Aorta (tissue), 5 donors: ENCODE results near the gene CAPN7. TPM values are rescaled to one million over a fixed set of nuclear protein-coding genes. Genes with fewer than 3 reads are reported as not detected.
"Not testable (repeated sequence)": the region's sequence is repeated elsewhere in the genome, so short reads cannot be mapped to it uniquely, and the experiment has no call there.

Experiments
- ATAC-seq: fragments of 200-7000 bp; cut with Tn5 transposase; one replicate; pipeline ENCODE4 v1.9.1; 2022; ENCODE audit warnings: moderate library complexity; ENCODE audit not compliant: low FRiP score
- DNase-seq, 2 donors: peaks; one replicate each; pipeline ENCODE4 v3.0.0-alpha.2; 2020
- H3K27ac ChIP-seq, 2 donors: one replicate each; pipeline ENCODE4 v1.5.1; 2013; ENCODE audit warnings: low read length in 2 of 2, mild to moderate bottlenecking in 2 of 2, moderate library complexity in 2 of 2, control low read depth in 1 of 2, inconsistent platforms in 1 of 2, low read depth in 1 of 2
- H3K27me3 ChIP-seq, 2 donors: one replicate each; pipeline ENCODE4 v1.6.1; 2013; ENCODE audit warnings: control low read depth in 1 of 2, low read length in 1 of 2, mild to moderate bottlenecking in 1 of 2, moderate library complexity in 1 of 2; ENCODE audit not compliant: insufficient read depth in 2 of 2, control insufficient read depth in 1 of 2
- H3K36me3 ChIP-seq, 2 donors: one replicate each; pipeline ENCODE4 v1.6.1; 2013; ENCODE audit warnings: control low read depth in 1 of 2, low read length in 1 of 2, mild to moderate bottlenecking in 1 of 2; ENCODE audit not compliant: insufficient read depth in 2 of 2, control insufficient read depth in 1 of 2
- H3K4me1 ChIP-seq, 2 donors: one replicate each; pipeline ENCODE4 v1.6.1; 2013; ENCODE audit warnings: low read length in 2 of 2, control low read depth in 1 of 2, mild to moderate bottlenecking in 1 of 2, moderate library complexity in 1 of 2; ENCODE audit not compliant: insufficient read depth in 2 of 2, control insufficient read depth in 1 of 2
- H3K4me3 ChIP-seq, 2 donors: one replicate each; pipeline ENCODE4 v1.5.1; 2013; ENCODE audit warnings: low read length in 2 of 2, control low read depth in 1 of 2, mild to moderate bottlenecking in 1 of 2
- H3K9me3 ChIP-seq: one replicate; pipeline ENCODE4 v1.6.1; 2013; ENCODE audit warnings: mild to moderate bottlenecking, low read length; ENCODE audit not compliant: control insufficient read depth
- WGBS, 2 donors: extraction: QIAGEN DNeasy Blood & Tissue Kit; methylation state at CpG; one replicate each; pipeline ENCODE4 v1.1.7; 2013; 5-methylcytosine and 5-hydroxymethylcytosine counted together
- intact Hi-C, 2 donors: fragments of 100-400 bp; cut with DNase I; formaldehyde crosslinking; loops; one replicate each; pipeline versions ENCODE4 v1.14.2 to v1.15.0; 2022
- polyA plus RNA-seq, 2 donors: library from polyadenylated mRNA; stranded (reverse); fragments of 200-250 nt; gene quantifications; one replicate each; pipeline ENCODE4 v1.2.3, GENCODE V29; 2013
- total RNA-seq, 2 donors: library from RNA; stranded (reverse); fragmentation: NEBNext Ultra II Directional; extraction: Animal tissue kit (Norgen Biotek cat#: 25700); gene quantifications; one replicate each; pipeline ENCODE4 v1.2.1, GENCODE V29; 2021
- donor health status: healthy with polysubstance abuse.
- donor health status: Bipolar disorder and iron deficiency.
- donor health status: DM: no; HTN: no; CAD: no.
- donor health status: DM: no; HTN: no; CAD: no.
- donor health status: DM: yes; HTN: yes; CAD: no.

Gene CAPN7
- total and polyA plus RNA-seq, 4 donors: 14.5 to 54.4 (median 36.1) TPM

DNA sequence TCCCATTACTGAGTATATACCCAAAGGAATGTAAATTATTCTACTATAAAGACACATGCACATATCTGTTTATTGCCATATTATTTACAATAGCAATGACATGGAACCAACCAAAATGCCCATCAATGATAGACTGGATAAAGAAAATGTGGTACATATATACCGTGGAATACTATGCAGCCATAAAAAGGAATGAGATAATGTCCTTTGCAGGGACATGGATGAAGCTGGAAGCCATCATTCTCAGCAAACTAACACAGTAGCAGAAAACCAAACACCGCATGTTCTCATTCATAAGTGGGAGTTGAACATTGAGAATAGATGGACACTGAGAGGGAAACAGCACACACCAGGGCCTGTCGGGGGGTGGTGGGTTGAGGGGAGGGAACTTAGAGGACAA is 39.7 kb upstream of the CAPN7 start:
- H3K27ac ChIP-seq, H3K27me3 ChIP-seq, H3K4me1 ChIP-seq, intact Hi-C loops, H3K4me3 ChIP-seq, DNase-seq, H3K9me3 ChIP-seq, H3K36me3 ChIP-seq, ATAC-seq: not testable (repeated sequence)
- WGBS, 2 donors: 91 to 96% methylated on average over 3 of the region's 3 CpGs

- Histone ChIP-seq H3K27ac (no peak overlapping the region), H3K36me3 (no peaks in the 10 kb centered on the region), H3K4me3 (no peak overlapping the region), H3K4me1 (no peaks in the 10 kb centered on the region), H3K27me3 (peaks cover 0 to 4% of the 10 kb centered on the region in 2 donors), H3K9me3 (peaks cover 4% of the 10 kb centered on the region)
- DNase-seq (no peak), ATAC-seq (no peak)
- intact Hi-C loops: no loop called here
- 25 to 40% methylated on average over 3 of the region's 3 CpGs for WGBS, 2 donors
These were observed 35.0 kb upstream of the CAPN7 start for GRCh38 chr3:15171096-15171495.

DNA sequence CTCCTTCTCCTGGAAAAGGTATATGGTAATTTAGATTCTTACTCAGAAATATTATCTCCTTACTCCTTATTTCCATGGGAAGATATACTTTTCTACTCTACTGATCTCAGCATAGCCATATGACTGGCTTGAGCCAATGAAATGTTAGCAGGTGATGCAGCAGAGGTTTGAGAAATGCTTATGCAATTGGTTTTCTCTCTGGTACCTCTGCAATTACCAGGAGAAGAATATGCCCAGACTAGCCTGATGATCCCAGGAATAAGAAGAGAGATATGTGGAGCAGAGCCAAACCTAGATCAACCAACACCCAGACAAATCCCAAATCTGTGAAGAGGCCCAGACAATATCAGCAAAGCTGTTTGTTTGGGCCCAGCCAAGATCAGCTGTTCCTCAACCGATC is 33.2 kb upstream of the CAPN7 start:
- WGBS, 2 donors: 81 to 89% methylated on average over 1 of the region's 1 CpG
- DNase-seq: no peak
- H3K9me3 ChIP-seq: peaks cover 4% of the 10 kb centered on the region
- ATAC-seq: no peak
- no peaks in the 10 kb centered on the region for H3K36me3 ChIP-seq
- peaks cover 0 to 4% of the 10 kb centered on the region in 2 donors for H3K27me3 ChIP-seq
- no peaks in the 10 kb centered on the region for H3K4me1 ChIP-seq
- H3K4me3 ChIP-seq: no peak overlapping the region
- intact Hi-C loops: no loop called here
- no peak overlapping the region for H3K27ac ChIP-seq

DNA sequence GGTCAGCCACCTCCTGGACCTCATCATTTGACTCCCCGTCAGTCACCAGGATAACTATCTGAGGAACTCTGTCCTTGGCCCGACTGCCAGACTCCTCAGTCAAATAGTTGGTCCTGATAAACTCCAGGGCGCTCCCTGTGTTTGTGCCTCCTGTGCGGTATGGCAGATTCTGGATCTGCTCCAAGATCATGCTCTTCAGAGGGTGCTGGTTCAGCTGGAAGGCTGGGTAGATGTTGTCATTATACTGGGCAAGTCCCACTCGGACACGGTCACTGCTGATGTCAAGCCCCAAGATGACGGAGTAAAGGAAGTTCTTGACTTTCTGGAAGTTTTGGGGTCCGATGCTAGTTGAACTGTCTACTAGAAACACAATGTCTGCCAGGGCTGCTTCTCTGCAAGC is 31.1 kb upstream of the CAPN7 start:
- ATAC-seq: no peak
- Histone ChIP-seq H3K27ac (no peak overlapping the region), H3K27me3 (peaks cover 0 to 4% of the 10 kb centered on the region in 2 donors), H3K4me3 (no peak overlapping the region), H3K4me1 (no peaks in the 10 kb centered on the region), H3K9me3 (peaks cover 4% of the 10 kb centered on the region), H3K36me3 (no peaks in the 10 kb centered on the region)
- WGBS, 2 donors: 59 to 62% methylated on average over 8 of the region's 8 CpGs
- intact Hi-C loops: no loop called here
- DNase-seq: no peak

- H3K36me3 ChIP-seq: no peaks in the 10 kb centered on the region
These were observed 30.4 kb upstream of the CAPN7 start for GRCh38 chr3:15175605-15176004.

GRCh38 chr3:15180042-15180611 is 25.9 kb upstream of the CAPN7 start:
- intact Hi-C loops: no loop called here
- Histone ChIP-seq H3K4me1 (no peaks in the 10 kb centered on the region), H3K36me3 (no peaks in the 10 kb centered on the region), H3K9me3 (no peaks in the 10 kb centered on the region), H3K27ac (no peak overlapping the region), H3K27me3 (no peaks in the 10 kb centered on the region), H3K4me3 (no peak overlapping the region)
- DNase-seq (no peak), ATAC-seq (no peak)
- 50 to 54% methylated on average over 6 of the region's 6 CpGs for WGBS, 2 donors

More at GRCh38 chr3:15175605-15176004, 30.4 kb upstream of the CAPN7 start:
- intact Hi-C loops: no loop called here
- Histone ChIP-seq H3K4me3 (no peak overlapping the region), H3K9me3 (peaks cover 4% of the 10 kb centered on the region), H3K27ac (no peak overlapping the region), H3K27me3 (peaks cover 0 to 4% of the 10 kb centered on the region in 2 donors), H3K4me1 (no peaks in the 10 kb centered on the region)
- no peak for DNase-seq
- no peak for ATAC-seq
- 93 to 100% methylated on average over 1 of the region's 1 CpG for WGBS, 2 donors

DNA sequence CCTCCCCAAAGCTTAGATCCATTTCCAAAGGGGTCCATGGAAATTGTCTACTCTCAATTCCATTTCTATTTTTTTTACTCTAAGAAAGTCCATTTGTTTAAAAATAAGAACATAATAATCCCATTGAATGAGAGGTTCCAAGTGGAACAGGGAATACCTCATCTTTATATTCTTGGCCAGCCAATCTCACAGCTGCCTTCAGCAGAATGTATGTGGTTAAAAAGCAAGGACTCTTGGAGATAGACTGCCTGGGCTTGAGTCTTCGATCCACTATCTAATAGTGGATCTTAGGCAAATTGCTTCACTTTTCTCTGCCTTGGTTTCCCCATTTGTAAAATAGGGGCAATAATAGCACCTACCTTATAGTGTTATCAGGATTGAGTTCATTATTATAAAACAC is 24.5 kb upstream of the CAPN7 start:
- Histone ChIP-seq H3K4me3 (no peak overlapping the region), H3K36me3 (no peaks in the 10 kb centered on the region), H3K27ac (no peak overlapping the region), H3K9me3 (no peaks in the 10 kb centered on the region), H3K4me1 (no peaks in the 10 kb centered on the region), H3K27me3 (no peaks in the 10 kb centered on the region)
- ATAC-seq (no peak), DNase-seq (no peak)
- intact Hi-C loops: no loop called here
- WGBS, 2 donors: 84 to 97% methylated on average over 1 of the region's 1 CpG

- H3K27me3 ChIP-seq: no peaks in the 10 kb centered on the region
- no peaks in the 10 kb centered on the region for H3K9me3 ChIP-seq
- no peaks in the 10 kb centered on the region for H3K4me1 ChIP-seq
- no peak for DNase-seq
- ATAC-seq: no peak
- intact Hi-C loops: no loop called here
- WGBS, 2 donors: 61 to 72% methylated on average over 1 of the region's 1 CpG
- no peak overlapping the region for H3K27ac ChIP-seq
- H3K4me3 ChIP-seq: no peak overlapping the region
- H3K36me3 ChIP-seq: no peaks in the 10 kb centered on the region
These were observed 24.1 kb upstream of the CAPN7 start for GRCh38 chr3:15181963-15182362.

GRCh38 chr3:15183011-15183410 is 23.0 kb upstream of the CAPN7 start:
- no peak for DNase-seq
- Histone ChIP-seq H3K27me3 (no peaks in the 10 kb centered on the region), H3K27ac (no peak overlapping the region), H3K4me1 (no peaks in the 10 kb centered on the region), H3K9me3 (no peaks in the 10 kb centered on the region), H3K36me3 (no peaks in the 10 kb centered on the region), H3K4me3 (no peak overlapping the region)
- WGBS, 2 donors: 84 to 90% methylated on average over 2 of the region's 2 CpGs
- intact Hi-C loops: no loop called here
- no peak for ATAC-seq
